Left lung (tissue), 10 donors: ENCODE measurements around the gene CRTC3. TPM values are rescaled to one million over a fixed set of nuclear protein-coding genes. Genes with fewer than 3 reads are reported as not detected.

Experiments used
- ATAC-seq: fragments of 200-7000 bp; cut with Tn5 transposase; one replicate; pipeline ENCODE4 v1.9.1; 2020; ENCODE audit warnings: moderate library complexity
- DNase-seq, 4 donors: peaks; one replicate each; pipeline ENCODE4 v3.0.0-alpha.2; 2013 to 2020
- H3K27ac ChIP-seq, 2 donors: fragments of 200-600 bp; sonication (generic) in 1 of 2; one replicate each; pipeline versions ENCODE4 v1.5.0 to v1.8.0; 2020 to 2021
- H3K27me3 ChIP-seq, 2 donors: fragments of 200-600 bp; sonication (generic) in 1 of 2; one replicate each; pipeline versions ENCODE4 v1.5.0 to v1.8.0; 2020 to 2021
- H3K36me3 ChIP-seq, 2 donors: fragments of 200-600 bp; sonication (generic) in 1 of 2; one replicate each; pipeline versions ENCODE4 v1.5.0 to v1.8.0; 2020 to 2021
- H3K4me1 ChIP-seq, 2 donors: fragments of 200-600 bp; one replicate each; pipeline ENCODE4 v1.8.0; 2021
- H3K4me3 ChIP-seq, 2 donors: fragments of 200-600 bp; sonication (generic) in 1 of 2; one replicate each; pipeline versions ENCODE4 v1.5.0 to v1.8.0; 2020 to 2021; ENCODE audit warnings: mild to moderate bottlenecking in 1 of 2
- H3K9me3 ChIP-seq, 2 donors: fragments of 200-600 bp; sonication (generic) in 1 of 2; one replicate each; pipeline versions ENCODE4 v1.5.0 to v1.8.0; 2020 to 2021
- CTCF ChIP-seq, 2 donors: fragments of 200-600 bp; sonication (generic) in 1 of 2; IDR thresholded peaks; one replicate each; pipeline versions ENCODE4 v1.5.0 to v1.8.0; 2021; ENCODE audit warnings: antibody characterized with exemption in 2 of 2
- intact Hi-C, 2 donors: fragments of 100-400 bp; cut with DNase I; formaldehyde crosslinking; loops; one replicate each; pipeline versions ENCODE4 v1.11.2 to v1.14.2; 2022
- polyA plus RNA-seq, 6 donors: library from polyadenylated mRNA; unstranded; fragments of 120-200 nt; gene quantifications; one replicate each; pipeline ENCODE4 v1.2.1, GENCODE V29; 2013; ENCODE audit not compliant: insufficient read length in 6 of 6
- total RNA-seq, 2 donors: library from RNA; stranded (reverse); fragmentation: NEBNext Ultra II Directional; extraction: Animal tissue kit (Norgen Biotek cat#: 25700); gene quantifications; one replicate each; pipeline ENCODE4 v1.2.1, GENCODE V29; 2021
- donor health status: DM: no; HTN: yes; CAD: no.
- donor health status: DM: no; HTN: no; CAD: no.

CRTC3 gene
- total and polyA plus RNA-seq, 8 donors: 33.0 to 45.2 (median 37.5) TPM

- H3K4me1 ChIP-seq: peaks cover 4 to 26% of the 10 kb centered on the region in 2 donors
- H3K36me3 ChIP-seq: peaks cover 0 to 42% of the 10 kb centered on the region in 2 donors
- no peak overlapping the region for H3K4me3 ChIP-seq
- TF ChIP-seq CTCF (IDR thresholded peaks at IDR 0.05): no peak
- no peaks in the 10 kb centered on the region for H3K27me3 ChIP-seq
- intact Hi-C loops: loop anchor here in 1 of 2 donors (5.0 kb wide), 1 partner anchor 242 kb away; no protein-coding TSS in a partner anchor
- no peak overlapping the region for H3K27ac ChIP-seq
- no peak for ATAC-seq
- no peaks in the 10 kb centered on the region for H3K9me3 ChIP-seq
- DNase-seq: no peak
Observed at GRCh38 chr15:90644952-90645725, 115.4 kb downstream of the CRTC3 start.

- H3K27ac ChIP-seq: no peak overlapping the region
- H3K9me3 ChIP-seq: no peaks in the 10 kb centered on the region
- no peaks in the 10 kb centered on the region for H3K27me3 ChIP-seq
- TF ChIP-seq CTCF (IDR thresholded peaks at IDR 0.05): no peak
- ATAC-seq: peak; percentile 3
- H3K4me3 ChIP-seq: no peak overlapping the region
- peaks cover 0 to 33% of the 10 kb centered on the region in 2 donors for H3K36me3 ChIP-seq
- intact Hi-C loops: loop anchor here in 1 of 2 donors (5.0 kb wide), 1 partner anchor 241 kb away; no protein-coding TSS in a partner anchor
- DNase-seq: no peak
- H3K4me1 ChIP-seq: peaks cover 4 to 30% of the 10 kb centered on the region in 2 donors
Observed at GRCh38 chr15:90645873-90646575, 116.3 kb downstream of the CRTC3 start.

- H3K9me3 ChIP-seq: no peaks in the 10 kb centered on the region
- ATAC-seq: no peak
- intact Hi-C loops: loop anchor here in 1 of 2 donors (5.0 kb wide), 1 partner anchor 241 kb away; no protein-coding TSS in a partner anchor
- peaks cover 4 to 30% of the 10 kb centered on the region in 2 donors for H3K4me1 ChIP-seq
- no peak overlapping the region for H3K27ac ChIP-seq
- TF ChIP-seq CTCF (IDR thresholded peaks at IDR 0.05): no peak
- H3K4me3 ChIP-seq: no peak overlapping the region
- H3K36me3 ChIP-seq: peaks cover 0 to 25% of the 10 kb centered on the region in 2 donors
- H3K27me3 ChIP-seq: no peaks in the 10 kb centered on the region
- DNase-seq: no peak
Observed at GRCh38 chr15:90646662-90647305, 117.1 kb downstream of the CRTC3 start.

- H3K27ac ChIP-seq: no peak overlapping the region
- ATAC-seq (no peak), DNase-seq (no peak)
- peaks cover 4 to 30% of the 10 kb centered on the region in 2 donors for H3K4me1 ChIP-seq
- intact Hi-C loops: loop anchor here in 1 of 2 donors (5.0 kb wide), 1 partner anchor 240 kb away; no protein-coding TSS in a partner anchor
- H3K27me3 ChIP-seq: no peaks in the 10 kb centered on the region
- no peaks in the 10 kb centered on the region for H3K9me3 ChIP-seq
- H3K36me3 ChIP-seq: peaks cover 0 to 20% of the 10 kb centered on the region in 2 donors
- no peak for TF ChIP-seq CTCF (IDR thresholded peaks at IDR 0.05)
- no peak overlapping the region for H3K4me3 ChIP-seq
Observed at GRCh38 chr15:90647326-90647725, 117.6 kb downstream of the CRTC3 start.
